Pancreas (tissue), 10 donors: ENCODE measurements around the gene CLIC1. TPM values are rescaled to one million over a fixed set of nuclear protein-coding genes. Genes with fewer than 3 reads are reported as not detected.

ENCODE experiments used
- ATAC-seq, 4 donors: fragments of 200-7000 bp; cut with Tn5 transposase; one replicate each; pipeline versions ENCODE4 v1.8.0 to v1.9.1; 2020; ENCODE audit warnings: mild to moderate bottlenecking in 4 of 4, moderate library complexity in 4 of 4
- DNase-seq, 6 donors: peaks; one replicate each; pipeline ENCODE4 v3.0.0-alpha.2; 2020
- FAIRE-seq: peaks from 2 replicates; lab custom pipeline; 2012; peaks lifted over from hg19 to GRCh38; lab: Jason Lieb, UNC
- H3K27ac ChIP-seq, 4 donors: fragments of 200-600 bp; sonication (generic); 1 replicate in 3 of 4; 2 replicates in 1 of 4; pipeline versions ENCODE4 v1.5.0 to v1.8.0; 2020
- H3K27me3 ChIP-seq, 4 donors: fragments of 200-600 bp; one replicate each; pipeline ENCODE4 v1.8.0; 2021
- H3K36me3 ChIP-seq, 3 donors: fragments of 200-600 bp; sonication (generic) in 1 of 3; one replicate each; pipeline versions ENCODE4 v1.5.0 to v1.8.0; 2020 to 2021
- H3K4me1 ChIP-seq, 3 donors: fragments of 200-600 bp; one replicate each; pipeline ENCODE4 v1.8.0; 2021
- H3K4me3 ChIP-seq, 4 donors: fragments of 200-600 bp; sonication (generic) in 2 of 4; one replicate each; pipeline versions ENCODE4 v1.5.0 to v1.8.0; 2020 to 2021
- H3K9me3 ChIP-seq, 4 donors: fragments of 200-600 bp; one replicate each; pipeline ENCODE4 v1.8.0; 2021
- CTCF ChIP-seq, 4 donors: fragments of 200-600 bp; sonication (generic) in 3 of 4; IDR thresholded peaks; one replicate each; pipeline versions ENCODE4 v1.5.0 to v1.8.0; 2021; ENCODE audit warnings: antibody characterized with exemption in 4 of 4
- WGBS, 2 donors: extraction: QIAGEN DNeasy Blood & Tissue Kit; methylation state at CpG; one replicate each; pipeline ENCODE4 v1.1.7; 2013; 5-methylcytosine and 5-hydroxymethylcytosine counted together
- intact Hi-C, 3 donors: fragments of 100-400 bp; cut with DNase I; formaldehyde crosslinking; loops; one replicate each; pipeline versions ENCODE4 v1.11.1 to v1.14.2; 2022
- polyA plus RNA-seq, 2 donors: library from polyadenylated mRNA; stranded (reverse); fragments of 200-250 nt; gene quantifications; one replicate each; pipeline ENCODE4 v1.2.3, GENCODE V29; 2013
- total RNA-seq, 6 donors: library from RNA; stranded (reverse); fragmentation: NEBNext Ultra II Directional in 4 of 6; extraction: Animal tissue kit (Norgen Biotek cat#: 25700) in 4 of 6; gene quantifications; one replicate each; pipeline versions ENCODE4 v1.2.1 to v1.2.4, GENCODE V29; 2021 to 2023
- donor health status: healthy with polysubstance abuse.
- donor health status: DM: no; HTN: no; CAD: no; lungs with moderate emphysema.
- donor health status: DM: no; HTN: no; CAD: no.
- donor health status: control.
- donor health status: control.
- donor health status: Bipolar disorder and iron deficiency.
- donor health status: DM: yes; HTN: yes; CAD: no.
- donor health status: DM: no; HTN: no; CAD: no.
- donor health status: DM: no; HTN: no; CAD: no.
- donor health status: DM: yes; HTN: yes; CAD: no.

Gene CLIC1
- total and polyA plus RNA-seq, 8 donors = 61.0 to 154 (median 87.6) TPM

- ATAC-seq (peak; percentile 39 to 52 (median 47)), FAIRE-seq (no peak), DNase-seq (peak in 2 of 6 donors; percentile 32 to 49)
- intact Hi-C loops = no loop called here
- H3K4me1 ChIP-seq = no peaks in the 10 kb centered on the region
- TF ChIP-seq CTCF (IDR thresholded peaks at IDR 0.05) = peak in 2 of 4 donors; percentile 15 to 30
- 16 to 19% methylated on average over 36 of the region's 36 CpGs for WGBS, 2 donors
- H3K27ac ChIP-seq = peak within 1 kb of the TSS; percentile 70 to 89 (median 79)
- H3K4me3 ChIP-seq = peak within 1 kb of the TSS; percentile 25 to 66 (median 54)
- peaks cover 0 to 21% (median 17%) of the 10 kb centered on the region in 3 donors for H3K36me3 ChIP-seq
- H3K9me3 ChIP-seq = no peaks in the 10 kb centered on the region
- no peaks in the 10 kb centered on the region for H3K27me3 ChIP-seq
These were observed 7.4 kb downstream of the CLIC1 start, which contains the start of gene DDAH2 for GRCh38 chr6:31728767-31729514. TSS of gene DDAH2 (minus strand) at chr6:31729299. CDS start at chr6:31729161, 138 bp downstream.

GRCh38 chr6:31727717-31728671, 8.3 kb downstream of the CLIC1 start:
- intact Hi-C loops = no loop called here
- FAIRE-seq (no peak), ATAC-seq (no peak), DNase-seq (peak in 1 of 6 donors; percentile 58)
- H3K36me3 ChIP-seq = peaks cover 0 to 14% (median 12%) of the 10 kb centered on the region in 3 donors
- no peaks in the 10 kb centered on the region for H3K27me3 ChIP-seq
- peak overlapping the region in 2 of 4 donors; percentile 38 to 84 for H3K27ac ChIP-seq
- WGBS, 2 donors = 74 to 77% methylated on average over 41 of the region's 41 CpGs
- H3K4me3 ChIP-seq = peak overlapping the region in 2 of 4 donors; percentile 56 to 66
- no peaks in the 10 kb centered on the region for H3K9me3 ChIP-seq
- no peak for TF ChIP-seq CTCF (IDR thresholded peaks at IDR 0.05)
- no peaks in the 10 kb centered on the region for H3K4me1 ChIP-seq

GRCh38 chr6:31727034-31727716, 9.2 kb downstream of the CLIC1 start:
- Histone ChIP-seq H3K36me3 (peaks cover 0 to 7% (median 4%) of the 10 kb centered on the region in 3 donors), H3K27ac (peak overlapping the region in 2 of 4 donors; percentile 38 to 84), H3K27me3 (no peaks in the 10 kb centered on the region), H3K9me3 (no peaks in the 10 kb centered on the region), H3K4me3 (no peak overlapping the region), H3K4me1 (no peaks in the 10 kb centered on the region)
- 78 to 79% methylated on average over 7 of the region's 7 CpGs for WGBS, 2 donors
- intact Hi-C loops = no loop called here
- no peak for TF ChIP-seq CTCF (IDR thresholded peaks at IDR 0.05)
- DNase-seq (no peak), ATAC-seq (no peak), FAIRE-seq (no peak)

GRCh38 chr6:31725502-31726350, 10.6 kb downstream of the CLIC1 start:
- H3K4me3 ChIP-seq = no peak overlapping the region
- H3K27ac ChIP-seq = no peak overlapping the region
- H3K9me3 ChIP-seq = no peaks in the 10 kb centered on the region
- intact Hi-C loops = no loop called here
- no peaks in the 10 kb centered on the region for H3K36me3 ChIP-seq
- H3K4me1 ChIP-seq = no peaks in the 10 kb centered on the region
- no peaks in the 10 kb centered on the region for H3K27me3 ChIP-seq
- TF ChIP-seq CTCF (IDR thresholded peaks at IDR 0.05) = no peak
- WGBS, 2 donors = 81 to 86% methylated on average over 12 of the region's 12 CpGs
- ATAC-seq (no peak), DNase-seq (no peak), FAIRE-seq (no peak)
